GM18909 (cell line): ENCODE results near the gene PAN3.

Source experiments
- ATAC-seq: cut with Tn5 transposase; IDR thresholded peaks from one replicate; pipeline ENCODE4 v1.9.1; 2021; ENCODE audit warnings: mild to moderate bottlenecking; ENCODE audit not compliant: unreplicated experiment, poor library complexity

The PAN3 gene

DNA sequence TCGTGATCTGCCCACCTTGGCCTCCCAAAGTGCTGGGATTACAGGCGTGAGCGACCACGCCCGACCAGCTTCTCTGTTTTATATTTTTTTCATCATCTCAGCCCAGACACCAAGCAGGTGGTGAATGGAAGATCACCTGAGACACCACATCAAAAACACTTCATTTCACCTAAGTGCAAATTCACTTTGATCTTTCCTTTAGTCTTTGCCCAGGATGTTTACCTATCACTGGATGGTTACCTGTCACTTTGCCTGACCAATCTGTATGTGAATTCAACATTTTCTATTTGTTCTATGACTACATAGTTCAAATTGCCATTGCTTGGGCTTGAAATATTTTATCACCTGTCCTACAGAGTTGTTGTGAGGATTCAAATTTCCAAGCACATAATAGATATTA, 65.7 kb downstream of the PAN3 start:
- no peak for ATAC-seq

DNA sequence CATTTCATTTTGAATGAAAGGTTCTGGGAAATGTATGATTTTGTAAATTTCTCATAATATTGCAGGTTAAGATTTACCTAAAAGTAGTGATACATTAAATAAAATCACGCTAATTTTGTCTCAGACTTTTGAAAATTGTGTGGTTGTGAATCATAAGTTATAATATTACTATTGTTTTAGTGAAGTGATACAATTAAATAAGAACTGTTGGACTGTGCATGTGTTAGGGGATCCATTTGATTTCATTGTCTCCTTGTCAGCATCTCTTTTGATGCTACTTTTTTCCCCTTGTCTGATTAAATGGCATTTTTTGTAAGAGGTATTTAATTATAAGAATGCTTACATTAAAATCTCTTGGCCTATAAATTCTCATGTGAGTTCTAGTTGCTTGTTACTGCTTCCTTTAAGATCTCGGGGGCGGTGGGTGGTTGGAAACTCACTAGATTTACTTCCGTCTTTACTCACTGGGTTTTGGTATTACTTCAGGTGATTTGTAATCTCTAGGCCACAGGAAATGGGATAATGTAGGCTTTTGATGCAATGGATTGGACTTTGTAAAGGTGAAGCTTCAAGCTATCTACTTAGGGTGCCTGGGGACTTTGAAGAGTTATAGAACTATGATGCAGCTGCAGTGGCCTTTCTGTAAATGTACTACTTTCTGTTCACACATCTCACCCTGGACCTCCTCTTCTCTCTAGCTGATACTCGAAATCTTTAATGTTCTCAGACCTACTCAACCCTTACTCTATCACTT, 66.5 kb downstream of the PAN3 start:
- ATAC-seq, result peak; percentile 72

DNA sequence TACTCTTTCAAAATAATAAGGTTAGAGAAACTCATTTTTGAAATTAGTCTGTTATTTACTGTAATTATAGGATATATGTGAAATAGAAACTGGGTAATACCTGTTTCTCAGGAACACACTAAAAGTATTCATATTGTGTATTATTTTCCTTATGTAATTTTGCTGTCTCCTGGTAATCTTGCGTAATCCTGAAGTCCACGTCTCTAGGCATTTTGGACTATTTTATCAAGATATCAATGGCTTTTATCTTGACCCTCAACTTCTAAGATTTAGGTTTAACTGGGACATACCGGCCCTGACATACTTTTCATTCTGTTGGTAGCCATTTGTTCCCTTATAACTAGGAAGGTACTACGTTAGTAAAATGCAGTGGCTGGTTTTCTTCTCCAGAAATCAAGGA, 80.3 kb downstream of the PAN3 start:
- ATAC-seq, result no peak

DNA sequence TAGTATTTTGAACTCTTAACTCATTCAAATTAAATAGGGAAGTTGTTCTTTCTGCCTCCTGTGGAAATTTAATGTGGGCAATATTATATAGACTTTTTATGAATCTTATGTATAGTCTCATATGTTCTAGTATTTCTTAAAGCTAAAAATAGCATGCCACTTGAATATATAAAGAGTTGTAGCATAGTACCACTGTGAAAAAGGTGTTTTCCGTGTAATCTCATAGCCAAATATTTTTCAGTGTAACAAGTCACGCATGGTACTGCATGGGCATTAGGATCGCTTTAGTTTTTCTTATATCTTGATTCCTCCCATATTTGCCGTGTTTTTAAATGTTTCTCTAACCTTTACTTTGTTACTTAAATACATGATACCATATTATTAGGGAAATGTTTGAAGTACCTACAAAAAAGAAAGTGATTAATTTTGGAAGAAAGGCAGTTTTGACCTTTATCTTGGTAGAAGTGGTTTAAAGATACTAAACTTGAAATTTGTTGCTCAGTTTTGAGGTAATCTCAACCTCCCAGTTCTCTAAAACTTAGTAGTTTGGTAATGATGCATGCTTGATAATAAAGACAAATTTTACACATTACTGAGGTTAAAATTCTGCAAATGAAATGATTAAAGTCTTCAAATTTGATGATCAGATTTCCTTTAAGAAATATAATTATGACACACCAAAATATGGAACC, 81.2 kb downstream of the PAN3 start:
- ATAC-seq, result no peak

DNA sequence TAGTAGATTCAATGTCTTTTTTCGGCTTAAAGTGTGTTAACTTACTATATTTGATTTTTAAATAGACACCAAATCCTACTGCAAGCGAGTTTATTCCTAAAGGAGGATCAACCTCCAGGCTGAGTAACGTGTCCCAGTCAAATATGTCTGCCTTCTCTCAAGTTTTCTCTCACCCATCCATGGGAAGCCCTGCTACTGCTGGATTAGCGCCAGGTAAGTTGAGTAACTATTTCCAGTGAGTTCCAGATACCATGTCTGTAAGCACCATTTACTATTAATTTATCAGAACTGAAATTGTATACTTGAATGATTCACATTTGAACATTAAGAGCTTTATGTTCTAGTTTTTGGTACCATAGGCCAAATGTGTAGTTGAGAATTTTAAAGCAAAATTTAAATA, 81.8 kb downstream of the PAN3 start:
- no peak for ATAC-seq

DNA sequence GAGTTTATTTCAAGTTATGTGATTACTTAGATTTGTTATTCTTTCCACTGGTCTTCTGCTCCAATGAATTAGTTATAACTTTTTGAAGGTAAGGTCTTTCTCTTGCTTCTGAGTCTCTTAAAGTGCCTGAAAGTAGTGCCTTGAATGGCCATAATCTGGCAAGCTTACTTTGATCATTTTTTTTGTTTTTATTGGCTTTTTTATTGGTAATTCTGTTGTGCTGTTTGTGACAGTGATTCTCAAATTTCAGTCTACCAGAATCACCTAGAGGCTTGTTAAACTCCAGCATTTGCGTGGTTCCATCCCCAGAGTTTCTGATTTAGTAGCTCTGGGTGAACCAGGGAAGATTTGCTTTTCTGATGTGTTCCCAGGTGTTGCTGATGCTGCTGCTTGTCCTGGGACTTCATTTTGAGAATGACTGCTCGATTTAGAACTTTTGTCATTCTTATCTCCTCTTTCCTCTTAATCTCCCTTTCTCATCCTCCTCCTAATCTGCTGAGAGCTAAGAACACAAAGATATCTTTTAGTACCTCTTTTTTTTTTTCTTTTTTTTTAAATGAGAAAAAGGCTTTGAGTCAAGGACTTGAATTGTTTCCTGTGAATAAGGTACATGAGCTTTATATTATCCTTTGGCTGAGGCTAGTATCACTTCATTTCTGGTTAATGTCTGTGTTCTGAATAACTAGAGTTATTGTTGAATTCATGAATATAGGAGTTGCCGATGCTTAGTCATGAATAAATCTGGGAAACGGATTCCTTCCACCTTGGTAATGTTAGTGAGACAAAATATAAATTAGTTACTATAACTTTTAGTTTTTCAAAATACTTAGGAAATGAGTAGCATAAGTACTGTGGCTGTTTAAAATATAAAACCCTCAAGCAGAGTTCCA, 91.4 kb downstream of the PAN3 start:
- ATAC-seq, result no peak

DNA sequence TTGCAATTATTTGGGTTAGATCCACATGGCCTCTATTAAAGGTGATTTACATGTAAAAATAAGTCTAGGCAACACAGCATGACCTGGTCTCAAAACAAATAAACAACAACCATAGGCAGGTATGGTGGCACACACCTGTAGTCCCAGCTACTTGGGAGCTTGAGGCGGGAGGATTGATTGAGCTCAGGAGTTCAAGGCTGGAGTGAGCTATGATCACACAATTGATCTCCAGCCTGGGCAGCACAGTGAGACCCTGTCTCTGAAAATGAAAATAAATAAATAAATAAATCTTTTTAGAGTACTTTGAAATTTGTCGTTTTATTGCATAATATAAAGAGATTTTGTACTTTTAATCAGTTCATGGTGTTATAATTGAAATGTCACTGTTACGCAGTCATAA, 93.3 kb downstream of the PAN3 start:
- ATAC-seq, result no peak

DNA sequence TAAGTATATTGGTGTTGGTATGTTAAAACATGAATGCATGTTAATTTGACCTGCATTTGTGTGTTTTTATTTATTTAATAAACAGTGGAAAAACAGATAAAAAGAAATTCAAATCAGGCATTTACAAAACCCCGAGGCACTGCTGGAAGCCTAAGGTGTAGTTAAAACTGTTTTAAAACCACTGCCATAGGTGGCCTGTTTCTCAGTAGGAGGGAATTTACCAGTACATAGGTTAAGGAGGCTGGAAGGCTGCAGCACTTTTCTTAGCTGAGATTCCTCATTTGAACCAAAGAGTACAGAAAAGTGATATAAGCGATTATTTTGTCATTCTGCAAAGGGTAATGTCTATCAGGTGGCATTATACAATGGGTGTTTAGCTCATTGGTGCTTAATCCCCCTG, 99.6 kb downstream of the PAN3 start:
- no peak for ATAC-seq

DNA sequence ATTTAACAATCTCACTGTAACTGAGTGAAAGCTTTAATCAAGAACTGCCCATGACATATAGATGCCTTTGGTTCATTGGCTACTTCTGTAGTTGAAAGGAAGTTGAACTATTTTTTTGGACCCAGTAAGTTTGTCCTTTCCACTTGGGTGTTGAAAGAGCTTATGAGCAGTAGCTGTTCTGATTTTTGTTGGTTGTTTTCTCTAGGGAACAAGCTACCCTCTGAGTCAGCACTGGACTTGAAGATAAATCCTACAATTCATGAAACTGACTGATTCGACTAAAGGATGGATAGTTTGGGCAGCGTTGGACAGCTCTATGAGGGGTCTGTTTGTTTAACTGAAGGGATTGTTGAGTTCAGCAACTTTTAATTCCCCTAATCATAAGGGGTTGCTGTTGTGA, 101.0 kb downstream of the PAN3 start:
- no peak for ATAC-seq

DNA sequence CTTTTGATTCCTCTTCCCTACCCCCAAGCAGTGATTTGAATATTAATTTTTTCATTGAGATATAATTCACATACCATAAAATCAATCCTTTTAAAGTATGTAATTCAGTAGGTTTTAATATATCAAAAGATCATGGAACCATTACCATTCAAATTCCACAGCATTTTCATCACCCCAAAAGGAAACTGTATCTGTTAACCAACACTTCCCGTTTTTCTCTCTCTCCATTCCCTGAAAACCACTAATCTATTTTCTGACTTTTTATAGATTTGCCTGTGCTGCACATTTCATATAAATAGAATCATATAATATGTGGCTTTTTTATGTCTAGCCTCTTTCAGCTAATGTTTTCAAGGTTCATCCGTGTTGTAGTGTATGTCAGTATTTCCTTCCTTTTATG, 107.1 kb downstream of the PAN3 start:
- ATAC-seq, result no peak

DNA sequence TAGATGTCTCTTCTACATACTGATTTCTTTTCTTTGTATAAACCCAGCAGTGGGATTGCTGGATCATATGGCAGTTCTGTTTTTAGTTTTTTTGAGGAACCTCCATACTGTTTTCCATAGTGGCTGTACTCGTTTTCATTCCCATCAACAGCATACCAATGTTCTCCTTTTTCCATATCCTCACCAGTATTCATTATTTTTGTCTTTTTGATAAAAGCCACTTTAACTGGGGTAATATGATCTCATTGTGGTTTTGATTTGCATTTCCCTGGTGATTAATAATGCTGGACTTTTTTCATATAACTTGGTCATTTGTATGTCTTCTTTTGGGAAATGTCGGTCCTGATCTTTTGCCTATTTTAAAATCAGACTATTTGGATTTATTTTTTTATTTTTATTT, 108.5 kb downstream of the PAN3 start:
- no peak for ATAC-seq

DNA sequence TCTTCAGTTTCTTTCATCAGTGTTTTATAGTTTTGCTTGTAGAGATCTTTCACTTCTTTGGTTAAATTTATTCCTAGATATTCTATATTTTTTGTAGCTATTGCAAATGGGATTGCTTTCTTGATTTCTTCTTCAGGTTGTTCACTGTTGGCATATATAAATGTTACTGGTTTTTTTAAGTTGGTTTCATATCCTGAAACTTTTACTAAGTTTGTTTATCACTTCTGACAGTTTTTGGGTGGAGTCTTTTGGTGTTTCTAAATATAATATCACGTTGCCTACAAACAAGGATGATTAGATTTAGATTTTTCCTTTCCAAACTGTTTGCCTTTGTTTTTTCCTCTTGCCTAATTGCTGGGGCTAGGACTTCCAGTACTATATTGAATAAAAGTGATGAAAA, 109.7 kb downstream of the PAN3 start:
- ATAC-seq, result no peak

DNA sequence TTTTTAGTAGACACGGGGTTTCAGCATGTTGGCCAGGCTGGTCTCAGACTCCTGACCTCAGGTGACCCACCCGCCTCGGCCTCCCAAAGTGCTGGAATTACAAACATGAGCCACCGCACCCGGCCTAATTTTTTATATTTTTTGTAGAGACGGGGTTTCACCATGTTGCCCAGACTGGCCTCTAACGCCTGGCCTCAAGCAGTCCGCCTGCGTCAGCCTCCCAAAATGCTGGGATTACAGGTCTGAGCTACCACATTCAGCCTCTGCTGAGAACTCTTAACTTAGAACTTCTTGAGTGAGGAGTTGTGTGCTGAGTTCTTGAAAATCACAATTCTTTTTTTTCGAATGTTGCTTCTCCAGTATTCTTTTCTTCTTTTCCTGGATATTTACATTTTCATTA, 112.2 kb downstream of the PAN3 start:
- ATAC-seq, result no peak

DNA sequence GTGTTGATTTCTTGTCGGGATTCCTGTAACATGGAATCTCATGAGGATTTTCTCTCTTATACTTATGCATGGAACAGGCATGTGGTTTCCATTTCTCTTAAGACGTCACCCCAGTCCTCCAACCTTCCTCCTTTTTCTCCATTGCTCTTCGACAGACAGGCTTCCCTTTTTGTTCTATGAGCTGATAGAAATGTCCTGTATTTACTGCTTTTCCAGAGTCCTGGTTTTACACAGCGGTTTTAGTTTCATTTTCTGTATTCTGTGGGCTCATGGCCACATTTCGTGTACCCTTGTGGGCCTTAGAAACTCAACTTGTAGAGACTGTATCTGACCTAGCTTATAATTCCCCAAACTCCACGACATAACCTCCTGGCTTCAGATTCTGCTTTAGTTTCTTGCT, 113.1 kb downstream of the PAN3 start:
- ATAC-seq, result no peak

DNA sequence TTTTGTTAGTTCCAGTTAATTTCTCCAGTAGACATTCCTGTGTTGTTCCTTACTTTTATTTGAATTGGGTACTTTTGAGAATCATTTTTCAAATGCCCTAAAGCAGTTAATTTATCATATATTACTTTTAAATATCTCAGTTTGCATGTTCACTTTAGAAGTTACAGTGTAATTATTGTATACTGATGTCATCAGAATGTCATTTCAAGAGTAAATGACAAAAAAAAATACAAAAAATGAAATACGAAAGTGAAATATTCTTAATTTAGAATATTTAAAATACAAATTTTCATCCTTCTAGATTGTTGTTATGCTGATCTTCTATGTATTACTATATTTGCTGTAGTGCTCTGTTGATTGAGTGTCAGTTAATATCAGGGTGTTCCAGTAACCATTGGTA, 114.2 kb downstream of the PAN3 start:
- ATAC-seq, result no peak

DNA sequence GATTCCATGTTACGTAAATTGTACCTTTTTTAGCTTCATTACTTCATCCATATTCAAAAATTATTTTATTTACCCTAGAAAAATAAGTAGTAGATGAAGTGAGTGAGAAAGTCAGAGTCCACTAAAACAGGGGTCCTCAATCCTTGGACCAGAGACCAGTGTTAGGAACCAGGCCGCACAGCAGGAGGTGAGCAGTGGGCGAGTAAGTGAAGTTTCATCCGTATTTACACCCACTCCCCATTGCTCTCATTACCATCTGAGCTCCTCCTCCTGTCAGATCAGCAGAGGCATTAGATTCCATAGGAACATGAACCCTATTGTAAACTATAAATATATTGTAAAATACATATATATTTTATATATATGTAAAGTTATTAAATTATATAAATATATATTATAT, 119.0 kb downstream of the PAN3 start:
- no peak for ATAC-seq

DNA sequence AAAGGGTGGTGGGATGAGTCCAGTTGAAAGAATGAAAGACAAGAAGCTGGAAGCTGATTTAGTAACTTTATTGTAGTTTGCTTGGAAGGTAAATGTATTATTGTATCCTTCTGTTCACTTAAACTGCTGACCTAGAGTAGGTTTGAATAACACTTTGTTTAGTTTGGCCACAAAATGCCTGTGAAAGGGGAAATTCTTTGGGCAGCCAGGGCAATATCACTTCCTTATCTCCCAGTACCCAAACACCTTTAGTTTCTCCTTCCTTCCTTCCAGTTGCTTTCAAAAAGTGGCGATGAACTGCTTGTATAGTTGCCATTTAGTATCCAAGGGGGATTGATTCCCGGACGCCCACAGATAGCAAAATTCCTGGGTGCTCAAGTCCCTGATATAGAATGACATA, 120.1 kb downstream of the PAN3 start:
- no peak for ATAC-seq

DNA sequence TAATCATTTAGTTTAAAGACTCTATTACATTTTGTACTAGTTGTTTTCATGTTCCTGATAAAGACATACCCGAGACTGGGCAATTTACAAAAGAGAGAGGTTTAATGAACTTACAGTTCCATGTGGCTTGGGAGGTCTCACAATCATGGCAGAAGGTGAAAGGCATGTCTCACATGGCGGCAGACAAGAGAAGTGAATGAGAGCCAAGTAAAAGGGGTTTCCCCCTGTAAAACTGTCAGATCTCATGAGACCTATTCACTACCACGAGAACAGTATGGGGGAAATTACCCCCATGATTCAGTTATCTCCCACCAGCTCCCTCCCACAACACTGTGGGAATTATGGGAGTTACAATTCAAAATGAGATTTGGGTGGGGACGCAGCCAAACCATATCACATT, 129.2 kb downstream of the PAN3 start:
- ATAC-seq, result no peak

DNA sequence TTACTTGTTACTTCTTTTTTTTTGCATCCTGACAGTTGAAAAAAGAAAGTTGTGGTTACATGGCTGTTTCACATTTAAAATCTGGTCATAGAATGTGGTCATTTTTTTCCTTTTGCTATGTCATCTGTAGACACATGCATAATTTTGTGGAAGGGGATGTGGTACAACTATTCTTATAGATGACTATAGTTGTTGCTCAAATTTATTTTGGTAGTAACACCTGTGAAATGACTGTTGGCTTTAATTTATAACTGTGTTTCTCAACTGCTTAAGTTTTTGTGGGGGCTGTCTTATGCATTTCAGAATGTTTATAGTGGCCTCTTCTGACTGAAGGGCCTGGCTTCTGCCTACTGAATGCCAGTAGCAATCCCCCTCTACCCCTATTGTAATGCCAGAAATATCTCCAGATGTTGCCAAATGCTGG, 130.5 kb downstream of the PAN3 start:
- peak; percentile 95 for ATAC-seq

DNA sequence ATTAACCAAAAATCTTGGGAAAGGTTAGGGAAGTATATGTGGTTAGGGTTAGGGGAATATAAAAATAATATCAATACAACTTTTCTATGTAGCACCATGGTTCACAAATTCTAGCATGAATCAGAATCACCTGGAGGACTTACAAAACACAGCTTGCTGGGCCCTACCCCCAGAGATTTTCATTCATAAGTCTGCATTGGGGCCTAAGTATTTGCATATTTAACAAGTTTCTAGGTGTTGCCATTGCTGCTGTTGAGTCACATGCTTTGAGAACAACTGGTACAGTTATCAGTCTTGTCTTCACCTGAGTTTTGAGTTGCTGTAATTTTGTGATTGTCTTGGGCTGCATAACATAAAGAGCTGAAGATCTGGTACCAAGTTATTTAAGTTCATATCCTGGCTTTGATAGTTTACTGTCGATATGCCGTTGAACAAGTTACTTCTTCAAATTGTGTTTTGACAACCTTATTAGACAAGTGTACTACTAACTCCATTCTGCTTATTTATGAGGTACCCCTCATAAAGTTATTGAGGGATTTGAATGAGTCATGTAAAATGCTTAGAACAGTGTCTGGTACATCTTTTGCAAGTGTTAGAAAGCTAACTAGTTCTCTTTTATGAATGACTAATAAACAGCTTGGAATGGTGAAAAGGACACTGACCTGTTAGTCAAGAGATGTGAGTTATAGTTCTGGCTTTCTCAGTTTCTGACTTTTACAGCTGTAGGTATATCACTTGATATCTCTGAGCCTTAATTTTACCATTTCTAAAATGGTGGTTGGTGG, 132.9 kb downstream of the PAN3 start:
- ATAC-seq, result no peak
